Hepatocyte (in vitro differentiated cells): ENCODE results near the gene PRPSAP2. TPM values are rescaled to one million over a fixed set of nuclear protein-coding genes. Genes with fewer than 3 reads are reported as not detected.

Experiments used
- DNase-seq: peaks from one replicate; pipeline ENCODE4 v3.0.0-alpha.2; 2016; ENCODE audit warnings: low spot score
- H2AFZ ChIP-seq: fragments of 200-600 bp; sonication (generic); 2 replicates; pipeline ENCODE4 v1.6.0; 2016; ENCODE audit warnings: antibody characterized with exemption, mild to moderate bottlenecking
- H3K27ac ChIP-seq: fragments of 200-600 bp; sonication (generic); 2 replicates; pipeline ENCODE4 v1.5.1; 2016; ENCODE audit warnings: mild to moderate bottlenecking
- H3K27me3 ChIP-seq: fragments of 200-600 bp; sonication (generic); 2 replicates; pipeline ENCODE4 v1.6.1; 2016
- H3K36me3 ChIP-seq: fragments of 200-600 bp; sonication (generic); replicated peaks from 2 replicates; pipeline ENCODE4 v1.5.1; 2016; ENCODE audit warnings: low read depth; ENCODE audit not compliant: insufficient read depth
- H3K4me1 ChIP-seq: fragments of 200-600 bp; sonication (generic); 2 replicates; pipeline ENCODE4 v1.5.1; 2016; ENCODE audit warnings: mild to moderate bottlenecking, moderate library complexity; ENCODE audit not compliant: insufficient read depth
- H3K4me2 ChIP-seq: fragments of 200-600 bp; sonication (generic); 2 replicates; pipeline ENCODE4 v1.6.0; 2016
- H3K4me3 ChIP-seq: fragments of 200-600 bp; sonication (generic); 2 replicates; pipeline ENCODE4 v1.5.1; 2016; ENCODE audit warnings: mild to moderate bottlenecking
- H3K79me2 ChIP-seq: fragments of 200-600 bp; sonication (generic); 2 replicates; pipeline ENCODE4 v1.6.0; 2017; ENCODE audit warnings: mild to moderate bottlenecking
- H3K9me2 ChIP-seq: fragments of 200-600 bp; sonication (generic); replicated peaks from 2 replicates; pipeline ENCODE4 v1.6.0; 2017; ENCODE audit warnings: mild to moderate bottlenecking; ENCODE audit not compliant: insufficient read depth
- H3K9me3 ChIP-seq: fragments of 200-600 bp; sonication (generic); 2 replicates; pipeline ENCODE4 v1.5.1; 2016; ENCODE audit warnings: low read depth, mild to moderate bottlenecking
- H4K20me1 ChIP-seq: fragments of 200-600 bp; sonication (generic); 2 replicates; pipeline ENCODE4 v1.6.0; 2016; ENCODE audit warnings: mild to moderate bottlenecking; ENCODE audit not compliant: insufficient read depth, poor library complexity, severe bottlenecking
- CTCF ChIP-seq: fragments of 200-600 bp; sonication (generic); IDR thresholded peaks from 2 replicates; pipeline ENCODE4 v1.5.1; 2016; ENCODE audit warnings: antibody characterized with exemption, mild to moderate bottlenecking; ENCODE audit not compliant: poor library complexity
- EZH2 ChIP-seq: fragments of 200-600 bp; sonication (generic); IDR thresholded peaks from 2 replicates; pipeline ENCODE4 v1.6.1; 2016; ENCODE audit warnings: antibody characterized with exemption, mild to moderate bottlenecking, borderline replicate concordance
- EZH2phosphoT487 ChIP-seq: fragments of 200-600 bp; sonication (generic); IDR thresholded peaks from one replicate; pipeline ENCODE4 v1.6.1; 2018; ENCODE audit warnings: antibody characterized with exemption, mild to moderate bottlenecking, low read depth, moderate library complexity; ENCODE audit not compliant: unreplicated experiment, severe bottlenecking
- WGBS: methylation state at CpG from one replicate; pipeline ENCODE4 v1.1.6; 2016; ENCODE audit warnings: low lambda C conversion rate; ENCODE audit errors: missing lambda C conversion rate; 5-methylcytosine and 5-hydroxymethylcytosine counted together
- polyA plus RNA-seq: library from polyadenylated mRNA; unstranded; fragments of >200 nt; fragmentation: Nextera tagmentation; extraction: Ambion mirVana; gene quantifications from 2 replicates; pipeline ENCODE4 v1.2.1, GENCODE V29; 2016
- total RNA-seq: library from RNA; depleted of rRNA; stranded (reverse); fragments of >200 nt; gene quantifications from 2 replicates; pipeline ENCODE4 v1.2.3, GENCODE V29; 2014

Gene PRPSAP2
- total and polyA plus RNA-seq, 2 experiments from 2014 or later: 25.0 to 55.7 TPM

GRCh38 chr17:18928628-18929125, 70.7 kb downstream of the PRPSAP2 start:
- Histone ChIP-seq H3K4me3 (no peak overlapping the region), H2AFZ (no peak overlapping the region), H3K4me2 (no peak overlapping the region), H3K36me3 (no peaks in the 10 kb centered on the region), H3K27me3 (no peaks in the 10 kb centered on the region), H4K20me1 (no peaks in the 10 kb centered on the region), H3K9me2 (no peaks in the 10 kb centered on the region), H3K9me3 (no peaks in the 10 kb centered on the region), H3K4me1 (no peaks in the 10 kb centered on the region), H3K79me2 (peaks cover 5% of the 10 kb centered on the region), H3K27ac (no peak overlapping the region)
- no peak for DNase-seq
- WGBS: 96% methylated on average over 9 of the region's 9 CpGs
- TF ChIP-seq EZH2phosphoT487 (no peak), EZH2 (no peak), CTCF (no peak)

GRCh38 chr17:18932360-18933055, 74.6 kb downstream of the PRPSAP2 start:
- Histone ChIP-seq H3K27me3 (no peaks in the 10 kb centered on the region), H3K36me3 (no peaks in the 10 kb centered on the region), H3K79me2 (no peaks in the 10 kb centered on the region), H3K9me2 (no peaks in the 10 kb centered on the region), H3K4me1 (no peaks in the 10 kb centered on the region), H3K27ac (no peak overlapping the region), H3K9me3 (no peaks in the 10 kb centered on the region), H3K4me3 (no peak overlapping the region), H2AFZ (no peak overlapping the region), H3K4me2 (no peak overlapping the region), H4K20me1 (no peaks in the 10 kb centered on the region)
- no peak for DNase-seq
- TF ChIP-seq EZH2phosphoT487 (no peak), EZH2 (no peak)
- WGBS: 85% methylated on average over 5 of the region's 5 CpGs

GRCh38 chr17:18933102-18934058, 75.4 kb downstream of the PRPSAP2 start:
- no peaks in the 10 kb centered on the region for H3K9me2 ChIP-seq
- H3K4me3 ChIP-seq: no peak overlapping the region
- no peak overlapping the region for H2AFZ ChIP-seq
- H3K9me3 ChIP-seq: no peaks in the 10 kb centered on the region
- H3K27ac ChIP-seq: no peak overlapping the region
- no peak for TF ChIP-seq EZH2
- no peak for TF ChIP-seq EZH2phosphoT487
- no peak for TF ChIP-seq CTCF
- H3K27me3 ChIP-seq: no peaks in the 10 kb centered on the region
- H3K4me1 ChIP-seq: no peaks in the 10 kb centered on the region
- DNase-seq: no peak
- H3K4me2 ChIP-seq: no peak overlapping the region
- WGBS: 86% methylated on average over 13 of the region's 14 CpGs
- H3K36me3 ChIP-seq: no peaks in the 10 kb centered on the region
- H4K20me1 ChIP-seq: no peaks in the 10 kb centered on the region
- H3K79me2 ChIP-seq: no peaks in the 10 kb centered on the region
